RWPE2 (cell line): ENCODE results near the gene ZNF689.

Source experiments
- ATAC-seq: fragments of 200-7000 bp; cut with Tn5 transposase; 3 replicates; pipeline ENCODE4 v1.9.1; 2021; ENCODE audit warnings: low read depth
- DNase-seq: peaks from one replicate; pipeline ENCODE4 v3.0.0-alpha.2; 2020; ENCODE audit warnings: low spot score
- H3K27ac ChIP-seq: fragments of 450-650 bp; 2 replicates; pipeline ENCODE4 v1.5.1; 2017; ENCODE audit warnings: mild to moderate bottlenecking; ENCODE audit not compliant: poor library complexity, severe bottlenecking
- H3K27me3 ChIP-seq: fragments of 250-450 bp; sonication (Bioruptor Pico); 2 replicates; pipeline ENCODE4 v1.5.1; 2021; ENCODE audit warnings: mild to moderate bottlenecking, moderate library complexity; ENCODE audit not compliant: insufficient read depth, poor library complexity, severe bottlenecking
- H3K36me3 ChIP-seq: fragments of 250-450 bp; sonication (Bioruptor Pico); 2 replicates; pipeline ENCODE4 v1.5.1; 2020; ENCODE audit warnings: low read depth, mild to moderate bottlenecking, moderate library complexity
- H3K4me1 ChIP-seq: fragments of 250-450 bp; sonication (Bioruptor Pico); 2 replicates; pipeline ENCODE4 v1.5.1; 2021; ENCODE audit warnings: mild to moderate bottlenecking, moderate library complexity; ENCODE audit not compliant: insufficient read depth, poor library complexity, severe bottlenecking
- H3K4me3 ChIP-seq: fragments of 250-450 bp; sonication (Bioruptor Pico); 2 replicates; pipeline ENCODE4 v1.5.1; 2021; ENCODE audit warnings: mild to moderate bottlenecking, moderate library complexity; ENCODE audit not compliant: severe bottlenecking
- H3K9me3 ChIP-seq: fragments of 250-450 bp; sonication (Bioruptor Pico); 2 replicates; pipeline ENCODE4 v1.5.1; 2021; ENCODE audit warnings: mild to moderate bottlenecking, moderate library complexity; ENCODE audit not compliant: severe bottlenecking
- CTCF ChIP-seq: fragments of 450-650 bp; IDR thresholded peaks from one replicate; pipeline ENCODE4 v1.5.1; 2017; ENCODE audit warnings: mild to moderate bottlenecking, moderate library complexity; ENCODE audit not compliant: poor library complexity, severe bottlenecking

Gene ZNF689

GRCh38 chr16:30569281-30569680 is 40.9 kb downstream of the ZNF689 start:
- H3K27ac ChIP-seq = peak overlapping the region; percentile 66
- DNase-seq (no peak), ATAC-seq (no peak)
- no peaks in the 10 kb centered on the region for H3K9me3 ChIP-seq
- H3K27me3 ChIP-seq = no peaks in the 10 kb centered on the region
- H3K4me3 ChIP-seq = no peak overlapping the region
- H3K36me3 ChIP-seq = peaks cover 4% of the 10 kb centered on the region; the same call in 1 of the 2 replicates
- no peak for TF ChIP-seq CTCF
- H3K4me1 ChIP-seq = peaks cover 15% of the 10 kb centered on the region

- DNase-seq (no peak), ATAC-seq (peak; percentile 61)
- Histone ChIP-seq H3K4me3 (no peak overlapping the region), H3K9me3 (no peaks in the 10 kb centered on the region), H3K36me3 (no peaks in the 10 kb centered on the region), H3K27ac (peak overlapping the region; percentile 66), H3K27me3 (no peaks in the 10 kb centered on the region), H3K4me1 (peaks cover 15% of the 10 kb centered on the region)
- no peak for TF ChIP-seq CTCF
Measured at GRCh38 chr16:30567991-30568638, 42.1 kb downstream of the ZNF689 start.

- H3K27me3 ChIP-seq = no peaks in the 10 kb centered on the region
- no peak overlapping the region for H3K4me3 ChIP-seq
- H3K4me1 ChIP-seq = peaks cover 15% of the 10 kb centered on the region
- no peak for DNase-seq
- H3K27ac ChIP-seq = peak overlapping the region; percentile 66
- no peak for TF ChIP-seq CTCF
- no peaks in the 10 kb centered on the region for H3K36me3 ChIP-seq
- no peak for ATAC-seq
- H3K9me3 ChIP-seq = no peaks in the 10 kb centered on the region
Measured at GRCh38 chr16:30567160-30567990, 42.8 kb downstream of the ZNF689 start.

- H3K9me3 ChIP-seq = no peaks in the 10 kb centered on the region
- no peak for TF ChIP-seq CTCF
- no peak overlapping the region for H3K4me3 ChIP-seq
- DNase-seq = no peak
- no peaks in the 10 kb centered on the region for H3K36me3 ChIP-seq
- no peak overlapping the region for H3K27ac ChIP-seq
- no peaks in the 10 kb centered on the region for H3K27me3 ChIP-seq
- H3K4me1 ChIP-seq = peaks cover 15% of the 10 kb centered on the region
- no peak for ATAC-seq
Measured at GRCh38 chr16:30566531-30566930, 43.7 kb downstream of the ZNF689 start.

GRCh38 chr16:30565984-30566383 is 44.2 kb downstream of the ZNF689 start:
- Histone ChIP-seq H3K36me3 (no peaks in the 10 kb centered on the region), H3K27me3 (no peaks in the 10 kb centered on the region), H3K27ac (no peak overlapping the region), H3K4me1 (peaks cover 15% of the 10 kb centered on the region), H3K9me3 (no peaks in the 10 kb centered on the region), H3K4me3 (no peak overlapping the region)
- TF ChIP-seq CTCF = no peak
- no peak for DNase-seq
- no peak for ATAC-seq
